Measurements from ENCODE around the gene RNLS.

The RNLS gene

DNA sequence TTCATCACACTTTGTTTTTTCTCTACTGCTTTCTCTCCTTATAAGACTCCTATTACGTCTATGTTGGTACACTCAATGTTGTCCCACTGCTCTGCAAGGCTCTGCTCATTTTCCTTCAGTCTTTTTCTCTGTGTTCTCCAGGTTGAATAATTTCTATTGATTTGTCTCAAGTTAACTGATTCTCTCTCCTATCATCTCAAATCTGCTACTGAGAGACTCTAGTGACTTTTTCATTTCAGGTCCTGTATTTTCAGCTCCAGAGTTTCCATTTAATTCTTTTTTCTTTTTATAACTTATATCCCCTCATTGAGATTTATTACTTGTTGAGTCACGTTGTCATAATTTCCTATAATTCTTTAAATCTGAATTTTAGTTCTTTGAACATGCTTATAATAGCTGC lies 100.9 kb downstream of the RNLS start:
- no peak for DNase-seq (ENCODE audit: low read depth in 1 of 2, low spot score in 1 of 2)

DNA sequence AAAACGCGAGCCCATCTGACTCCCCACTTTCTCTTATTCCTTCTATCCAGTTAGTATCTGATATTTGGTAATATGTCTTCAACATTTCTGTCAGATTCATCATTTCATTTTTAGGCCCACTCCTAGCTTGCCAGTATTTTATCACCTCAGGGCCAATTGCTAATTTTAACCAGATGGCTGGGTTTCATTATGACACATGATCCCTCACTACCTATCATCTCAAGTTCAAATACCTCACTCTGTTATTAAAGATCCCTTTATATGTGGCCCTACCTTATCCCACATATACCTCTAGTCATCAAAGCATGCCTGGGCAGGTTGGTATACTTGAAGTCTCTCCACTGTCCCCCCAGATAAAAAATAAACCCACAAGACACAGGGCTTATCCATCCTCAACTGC lies 104.9 kb downstream of the RNLS start:
- no peak for DNase-seq (ENCODE audit: low read depth in 1 of 2, low spot score in 1 of 2)

DNA sequence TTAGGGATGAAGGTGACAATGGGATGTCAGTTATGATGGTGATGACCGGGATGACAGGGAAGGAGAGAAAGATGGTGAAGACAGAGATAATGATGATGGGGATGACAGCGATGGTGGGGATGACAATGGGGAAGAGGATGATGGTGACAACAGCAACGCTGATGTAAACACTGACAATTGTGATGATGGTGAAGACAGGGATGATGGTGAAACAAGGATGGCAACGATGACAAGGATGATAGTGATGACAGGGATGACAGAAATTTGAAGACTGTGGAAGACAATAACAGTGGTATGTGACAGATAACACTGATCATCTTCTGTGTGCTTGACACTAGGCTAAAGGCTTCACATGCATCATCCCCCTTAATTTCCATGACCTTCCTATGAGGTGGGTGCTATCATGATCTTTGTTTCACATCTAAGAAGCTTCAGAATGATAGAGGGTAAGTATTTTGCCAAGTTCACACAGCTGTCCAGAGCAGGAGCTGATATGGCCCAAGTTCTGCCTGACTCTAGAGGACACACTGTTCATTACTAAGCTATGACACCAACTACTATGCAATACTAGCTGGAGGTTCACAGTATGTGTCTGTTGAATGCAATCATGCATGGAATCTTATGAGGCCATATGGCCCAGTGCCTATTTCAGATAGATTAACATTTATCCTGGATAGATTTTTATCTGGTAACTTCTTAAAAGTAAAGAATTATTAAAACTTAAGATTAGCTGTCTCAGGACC lies 105.6 kb downstream of the RNLS start:
- DNase-seq (ENCODE audit: low read depth in 1 of 2, low spot score in 1 of 2): no peak

DNA sequence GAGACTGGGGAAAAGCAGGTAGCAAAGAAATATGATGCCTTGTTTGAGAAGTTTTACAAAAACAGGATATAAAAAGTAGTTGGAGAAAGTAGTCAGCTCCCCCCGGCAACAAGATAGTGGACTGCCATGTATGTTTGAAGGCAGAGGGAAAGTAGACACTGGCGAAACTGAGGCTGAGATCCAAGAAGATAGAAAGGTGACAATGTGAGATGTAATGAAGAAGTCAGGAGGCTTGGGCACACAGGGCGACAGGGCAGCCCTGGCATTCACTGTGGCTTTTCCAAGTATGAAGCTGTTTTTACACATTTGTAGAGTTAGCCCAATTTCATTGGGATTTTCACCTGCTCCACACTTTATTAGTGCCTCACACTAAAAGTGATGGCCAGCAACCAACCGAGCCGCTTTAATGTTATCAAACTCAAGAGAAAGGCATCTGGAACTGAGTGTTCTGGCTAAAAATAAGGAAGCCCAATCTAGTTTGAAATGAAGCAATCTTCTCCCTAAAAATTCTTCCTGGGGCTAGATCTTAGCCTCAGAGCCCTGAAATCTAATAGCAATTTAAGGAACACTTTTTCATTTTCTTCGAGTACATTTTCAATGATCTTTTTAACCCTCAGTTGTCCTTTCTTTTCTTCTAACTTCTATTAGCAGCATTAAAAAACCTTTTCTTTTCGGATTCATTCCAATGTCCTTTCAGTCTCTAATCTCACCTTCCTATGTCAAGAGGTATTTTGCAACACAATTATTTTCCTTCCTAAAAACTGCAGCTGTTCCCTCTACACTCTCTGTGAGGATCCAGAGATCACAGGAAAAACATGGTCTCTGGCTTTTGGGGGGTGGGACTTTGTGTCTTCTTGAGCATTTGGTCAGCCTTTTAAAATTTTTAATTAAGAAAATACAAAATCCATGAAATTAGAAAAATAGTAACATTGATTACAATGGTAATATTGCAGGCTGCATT lies 108.0 kb downstream of the RNLS start:
- DNase-seq (ENCODE audit: low read depth in 1 of 2, low spot score in 1 of 2): no peak

DNA sequence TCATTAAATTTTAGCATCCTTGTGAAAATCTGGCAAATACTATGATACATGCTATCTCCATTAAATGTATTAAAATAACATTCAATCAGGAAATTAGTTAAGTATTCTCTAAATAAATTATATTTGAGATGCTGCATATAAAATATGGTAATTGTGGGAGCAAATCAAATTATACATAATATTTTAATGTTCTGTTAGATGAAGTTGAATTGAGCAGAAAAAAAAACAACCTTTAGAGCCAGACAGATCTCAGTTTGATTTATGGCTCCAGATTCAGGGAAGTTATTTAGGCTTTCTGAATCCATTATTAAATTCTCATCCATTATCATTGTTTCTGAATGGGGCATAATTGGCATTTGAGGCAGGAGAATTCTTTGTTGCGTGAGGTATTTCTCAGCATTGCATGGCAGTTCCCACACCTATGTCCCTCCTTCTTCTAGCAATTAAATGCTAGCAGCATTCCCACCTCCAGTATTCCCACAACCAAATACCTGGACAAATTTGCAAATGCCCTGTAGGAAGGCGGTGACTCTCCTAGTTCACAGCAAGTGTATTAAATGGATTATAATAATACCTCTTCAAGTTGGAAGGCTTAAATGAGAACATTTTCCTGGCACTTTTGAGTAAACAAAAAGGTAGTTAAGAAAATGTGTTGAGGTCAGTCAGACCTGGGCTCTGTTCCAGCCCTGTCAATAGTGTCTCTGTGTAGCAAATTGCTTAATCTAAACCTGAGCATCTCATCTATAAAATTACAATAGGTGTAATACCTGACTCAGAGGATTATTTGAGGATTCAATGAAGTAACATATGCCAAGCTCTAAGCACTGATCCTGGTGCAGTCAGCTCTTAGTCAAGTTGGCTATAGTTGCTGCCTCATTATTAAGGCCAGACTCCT lies 108.9 kb downstream of the RNLS start:
- no peak for DNase-seq (ENCODE audit: low read depth in 1 of 2, low spot score in 1 of 2)

DNA sequence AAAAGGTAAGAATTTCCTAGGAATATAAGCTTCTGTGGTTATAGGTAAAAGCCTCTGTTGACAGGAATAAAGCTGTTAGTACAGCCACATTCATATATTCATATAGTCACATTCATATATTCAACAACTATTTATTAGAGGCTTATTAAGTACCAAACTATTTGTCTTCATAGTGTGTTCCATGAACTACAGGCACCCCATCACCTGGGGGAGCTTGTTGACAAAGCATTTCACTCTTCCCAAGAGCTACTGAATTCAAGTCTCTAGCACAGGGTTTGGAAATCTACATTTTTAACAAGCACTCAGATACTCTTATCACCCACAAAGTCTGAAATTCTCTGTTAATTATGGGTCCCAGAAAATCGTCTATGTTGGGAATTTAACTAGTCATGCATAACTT lies 110.6 kb downstream of the RNLS start:
- no peak for DNase-seq (ENCODE audit: low read depth in 1 of 2, low spot score in 1 of 2)

DNA sequence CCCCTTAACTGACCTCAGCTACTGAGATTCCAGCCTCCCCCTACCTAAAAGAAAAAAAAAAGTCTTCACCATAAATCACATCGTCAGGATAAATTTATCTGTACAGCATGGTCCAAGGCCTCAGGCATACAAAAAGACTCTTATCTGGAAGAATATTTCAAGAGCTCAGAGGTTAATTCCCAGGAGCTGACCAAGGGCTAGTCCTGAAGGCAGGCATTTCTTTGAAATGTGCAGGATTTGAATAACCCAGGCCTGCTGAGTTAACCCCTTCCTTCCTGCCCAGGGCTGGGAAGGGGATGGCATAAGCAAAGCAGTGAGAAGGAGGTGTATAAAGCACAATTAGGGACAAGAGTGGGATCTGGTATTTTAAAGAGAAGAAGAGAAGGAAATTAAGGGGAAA lies 111.2 kb downstream of the RNLS start:
- DNase-seq (ENCODE audit: low read depth in 1 of 2, low spot score in 1 of 2): no peak

DNA sequence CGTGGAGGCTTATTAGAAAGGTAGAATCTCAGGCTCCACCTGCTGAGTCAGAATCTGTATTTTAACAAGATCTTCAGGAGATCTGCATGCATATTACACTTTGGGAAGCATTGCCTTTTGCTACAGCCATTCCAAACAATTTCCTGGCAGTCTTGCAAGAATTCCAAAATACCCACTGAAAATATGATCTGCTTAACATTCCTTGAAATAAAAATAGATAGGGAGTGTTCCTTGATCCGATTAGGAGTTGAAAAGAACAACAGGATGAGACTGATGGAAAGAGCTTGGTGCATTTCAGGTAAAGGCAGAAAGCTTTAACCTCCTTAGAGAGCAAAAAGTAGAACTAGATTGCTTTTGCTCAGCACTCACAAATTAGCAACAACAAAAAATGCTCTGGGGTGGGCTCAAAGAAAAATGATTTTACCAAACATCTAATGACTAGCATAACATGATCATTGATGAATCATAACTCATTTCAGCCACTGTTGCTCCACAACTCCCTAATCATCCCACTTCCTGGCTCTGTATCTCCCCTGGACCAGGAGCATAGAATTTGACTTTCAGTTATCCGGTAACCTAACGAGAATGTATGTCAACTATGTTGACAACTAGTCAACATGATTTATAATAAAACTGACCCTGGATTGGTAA lies 115.2 kb downstream of the RNLS start:
- DNase-seq (ENCODE audit: low read depth in 1 of 2, low spot score in 1 of 2): no peak

DNA sequence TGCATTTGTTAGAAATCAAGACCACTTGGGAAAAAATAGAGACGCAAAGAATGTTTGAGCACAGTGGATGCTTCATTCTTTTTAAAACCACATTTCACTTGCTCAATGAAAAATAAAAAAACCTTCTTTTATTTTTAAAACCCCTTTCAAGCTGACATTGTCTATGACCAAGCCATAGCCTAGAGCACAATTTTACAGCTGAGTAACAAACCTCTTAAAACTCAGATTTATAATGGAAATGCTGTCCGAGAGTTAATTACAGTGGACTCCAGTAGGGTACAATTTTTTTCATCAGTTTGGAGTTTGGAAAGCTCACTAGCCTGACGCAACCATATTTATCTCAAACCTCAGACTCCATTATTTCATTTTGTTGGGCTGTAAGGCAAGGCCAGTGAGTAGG lies 116.3 kb downstream of the RNLS start:
- DNase-seq (ENCODE audit: low read depth in 1 of 2, low spot score in 1 of 2): no peak

DNA sequence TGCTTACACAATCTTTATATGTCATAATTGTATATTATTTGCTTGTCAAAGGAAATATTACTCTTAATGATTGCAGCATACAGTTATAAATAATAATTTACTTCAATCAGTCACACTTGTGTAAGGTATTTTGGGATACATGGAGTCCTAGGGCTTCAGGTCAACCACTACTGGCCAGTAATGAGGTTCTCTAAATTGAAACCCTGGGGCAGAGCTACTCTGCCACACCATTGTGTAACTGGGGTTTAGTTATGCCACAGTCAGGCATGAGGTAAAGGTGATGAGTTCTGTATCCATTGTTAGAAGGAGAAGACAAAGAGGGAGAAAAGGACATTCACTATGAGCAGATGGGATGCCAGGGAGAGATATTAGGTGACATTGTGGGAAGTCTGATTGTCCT lies 117.4 kb downstream of the RNLS start:
- DNase-seq (ENCODE audit: low read depth in 1 of 2, low spot score in 1 of 2): no peak

DNA sequence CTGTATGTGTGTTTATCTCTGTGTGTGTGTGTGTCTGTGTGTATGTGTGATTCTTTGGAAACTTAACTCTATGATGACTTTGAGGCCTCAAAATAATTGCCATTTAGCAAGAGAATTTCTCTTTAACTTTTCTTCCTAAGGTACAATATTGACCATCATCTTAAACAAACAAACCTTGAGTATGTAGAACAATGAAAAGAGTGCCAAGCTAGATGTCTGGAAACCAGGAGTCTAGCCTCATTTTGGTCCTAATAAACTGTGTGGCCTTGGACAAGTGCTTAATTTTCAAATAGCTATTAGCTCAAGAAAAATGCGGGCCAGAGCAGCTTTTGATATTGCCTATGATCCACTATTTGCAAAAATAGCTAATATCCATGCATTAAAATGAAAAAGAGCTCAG lies 119.3 kb downstream of the RNLS start:
- DNase-seq (ENCODE audit: low read depth in 1 of 2, low spot score in 1 of 2): no peak

DNA sequence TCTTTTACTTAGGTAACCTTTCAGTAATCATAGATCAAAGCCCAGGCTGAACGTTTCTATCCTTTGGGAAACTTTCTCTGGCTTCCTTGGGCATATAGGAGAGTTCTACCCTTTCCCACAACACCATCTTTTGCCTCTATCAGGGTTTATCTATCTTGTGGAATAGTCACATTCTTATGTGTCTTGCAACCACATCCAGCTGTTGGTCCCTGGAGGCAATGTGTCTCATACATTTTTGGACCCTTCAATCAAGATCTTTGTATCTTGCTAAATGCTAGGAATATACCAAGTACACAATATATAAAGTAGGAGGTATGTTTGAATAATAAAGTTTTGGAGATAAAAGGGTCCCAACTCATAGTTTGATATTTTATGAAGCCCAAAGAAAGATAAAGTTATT lies 121.7 kb downstream of the RNLS start:
- DNase-seq (ENCODE audit: low read depth in 1 of 2, low spot score in 1 of 2): no peak

DNA sequence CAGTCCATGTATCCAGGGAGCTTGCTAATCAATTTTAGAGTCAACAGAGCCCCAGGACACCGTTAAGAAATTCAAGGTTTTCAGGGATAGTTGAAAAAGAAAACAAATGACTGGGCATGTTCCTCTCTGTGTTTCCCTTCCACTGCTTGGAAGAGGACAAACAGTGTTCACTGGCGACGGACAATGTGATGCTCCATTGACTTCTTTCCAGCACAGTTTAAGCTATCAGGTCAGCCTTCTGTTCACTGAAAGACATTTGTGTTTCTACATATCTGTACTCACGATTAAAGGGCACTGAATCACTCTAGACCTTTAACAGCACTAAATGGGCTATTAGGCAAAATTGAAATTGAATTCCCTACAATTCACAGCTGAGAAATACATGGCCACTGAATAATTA lies 123.6 kb downstream of the RNLS start:
- DNase-seq (ENCODE audit: low read depth in 1 of 2, low spot score in 1 of 2): no peak

DNA sequence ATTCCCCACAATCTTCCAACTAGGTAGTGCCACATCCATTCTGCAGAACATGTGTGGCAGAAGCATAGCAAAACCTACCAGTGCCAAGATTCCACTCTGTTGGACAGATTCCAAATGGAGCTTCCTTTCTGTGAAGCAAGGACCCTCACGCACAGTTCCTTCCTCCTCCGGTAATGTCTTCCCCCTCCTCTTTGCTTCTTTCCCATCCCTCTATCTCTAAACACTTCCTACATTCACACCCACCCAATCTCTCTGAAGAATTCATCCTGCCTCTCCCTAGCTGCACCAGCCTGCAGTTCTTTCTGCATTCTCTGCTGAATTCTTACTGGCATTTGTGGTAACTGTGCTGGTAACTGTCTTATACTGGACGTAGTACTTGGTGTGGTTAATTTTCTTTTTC lies 124.9 kb downstream of the RNLS start:
- DNase-seq (ENCODE audit: low read depth in 1 of 2, low spot score in 1 of 2): no peak

DNA sequence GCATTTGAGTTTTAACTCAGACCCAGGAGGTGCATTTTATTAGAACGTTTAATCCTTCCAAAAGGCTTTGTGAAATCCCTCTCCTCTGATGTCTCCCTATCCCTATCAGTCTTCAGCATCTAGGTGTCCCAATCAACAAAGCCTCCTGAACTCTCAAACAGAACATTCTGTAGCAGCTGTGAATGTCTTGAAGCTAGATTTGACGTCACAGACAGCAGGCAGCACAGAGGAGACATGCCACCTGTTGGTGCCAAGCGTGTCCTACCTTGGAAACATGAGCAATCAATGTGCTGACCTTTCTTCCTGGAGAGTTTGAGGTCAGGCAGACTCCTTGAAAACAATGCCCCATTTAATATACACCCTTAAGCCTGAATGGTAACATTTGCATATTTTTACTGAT lies 125.5 kb downstream of the RNLS start:
- no peak for DNase-seq (ENCODE audit: low read depth in 1 of 2, low spot score in 1 of 2)

DNA sequence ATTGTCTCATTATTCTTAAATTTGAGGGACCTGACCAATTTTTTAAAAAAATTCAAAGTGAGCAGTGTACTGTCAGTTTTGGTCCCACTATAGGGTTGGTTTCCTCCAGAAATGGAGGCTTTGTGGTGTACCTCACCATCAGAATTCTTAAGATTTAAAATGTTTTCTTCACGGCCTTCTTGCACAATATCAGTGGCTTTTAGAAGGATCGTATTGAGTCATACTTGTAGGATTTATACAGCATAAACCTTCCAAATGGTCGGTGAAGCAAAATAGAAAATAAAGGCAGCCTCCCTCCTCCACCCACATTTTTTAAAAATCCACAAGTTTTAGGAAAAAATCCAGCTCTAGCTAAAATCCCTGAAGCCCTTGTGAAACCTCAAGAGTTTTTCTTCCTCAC lies 126.4 kb downstream of the RNLS start:
- no peak for DNase-seq (ENCODE audit: low read depth in 1 of 2, low spot score in 1 of 2)

DNA sequence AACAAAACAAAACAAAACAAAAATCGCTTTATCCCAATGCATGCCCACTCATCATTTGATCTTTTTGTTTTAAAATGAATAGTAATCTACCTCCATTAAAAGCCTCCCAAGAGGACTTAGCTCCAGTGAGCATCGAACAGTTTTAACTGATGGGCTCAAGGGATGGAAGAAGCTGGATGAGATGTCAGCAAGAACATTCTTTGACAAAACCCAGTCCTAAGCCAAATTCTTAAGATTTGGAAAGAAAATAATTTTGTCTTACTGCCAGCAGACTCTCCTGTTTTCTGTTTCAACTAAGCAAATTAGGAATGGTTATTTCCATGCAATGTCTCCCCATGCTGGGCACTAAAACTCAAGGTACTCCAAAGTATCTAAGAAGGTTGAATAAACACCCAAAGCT lies 127.3 kb downstream of the RNLS start:
- no peak for DNase-seq (ENCODE audit: low read depth in 1 of 2, low spot score in 1 of 2)

DNA sequence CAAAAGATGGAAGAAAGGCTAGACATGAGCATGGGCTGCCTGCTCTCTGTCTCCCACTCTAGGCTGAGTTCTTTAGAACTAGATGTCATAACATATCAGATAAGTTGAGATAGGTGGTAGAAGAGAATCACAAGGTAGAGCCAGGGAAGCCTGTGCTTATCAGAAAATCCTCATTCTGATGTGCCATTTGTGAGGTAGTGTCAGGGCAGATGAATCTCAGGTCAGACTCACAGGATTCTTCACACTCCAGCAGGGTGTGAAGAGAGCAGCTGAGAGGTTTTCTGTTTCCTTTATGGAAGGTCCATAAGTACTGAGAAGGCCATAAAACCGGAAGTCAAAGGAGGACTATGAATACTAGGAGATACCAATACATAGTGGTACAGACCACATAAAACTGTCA lies 132.9 kb downstream of the RNLS start:
- DNase-seq (ENCODE audit: low read depth in 1 of 2, low spot score in 1 of 2): no peak

DNA sequence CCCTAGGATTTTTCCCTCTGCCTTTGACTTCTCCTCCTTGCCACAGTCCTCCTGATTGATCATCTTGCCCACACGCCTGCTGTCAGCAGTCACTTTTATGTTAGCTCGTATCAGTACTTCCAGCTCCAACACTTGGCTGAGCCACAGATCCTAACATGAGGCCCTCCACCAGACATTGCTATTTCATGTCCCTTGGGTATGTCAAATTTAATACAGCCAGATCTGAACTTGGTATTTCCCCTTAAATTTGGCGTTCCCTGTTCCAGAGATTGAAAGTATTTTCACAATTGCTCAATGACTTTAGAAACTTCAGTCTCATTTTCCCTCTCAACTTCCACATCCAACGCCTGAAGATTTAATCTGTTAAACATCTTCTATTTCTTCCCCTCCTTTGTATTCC lies 140.4 kb downstream of the RNLS start:
- DNase-seq (ENCODE audit: low read depth in 1 of 2, low spot score in 1 of 2): no peak

DNA sequence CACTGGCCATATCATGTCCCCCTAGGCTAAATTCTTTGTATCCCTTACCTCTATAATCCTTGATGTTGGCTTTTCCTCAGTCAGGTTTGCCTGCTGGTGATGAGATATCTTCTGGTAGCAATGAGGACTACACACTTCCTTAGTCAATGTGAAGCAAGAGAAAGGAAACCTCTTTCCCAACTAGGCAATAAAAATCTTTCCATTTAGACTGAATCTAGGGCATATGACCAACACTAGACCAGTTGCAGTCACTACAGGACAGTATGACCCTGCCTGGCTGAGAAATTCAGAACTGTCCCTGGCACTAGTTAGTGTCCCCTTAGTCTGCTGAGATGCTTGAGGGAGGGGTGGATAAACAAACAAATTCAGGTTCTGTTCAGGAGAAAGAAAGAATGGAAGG lies 142.6 kb downstream of the RNLS start:
- DNase-seq (ENCODE audit: low read depth in 1 of 2, low spot score in 1 of 2): no peak

DNA sequence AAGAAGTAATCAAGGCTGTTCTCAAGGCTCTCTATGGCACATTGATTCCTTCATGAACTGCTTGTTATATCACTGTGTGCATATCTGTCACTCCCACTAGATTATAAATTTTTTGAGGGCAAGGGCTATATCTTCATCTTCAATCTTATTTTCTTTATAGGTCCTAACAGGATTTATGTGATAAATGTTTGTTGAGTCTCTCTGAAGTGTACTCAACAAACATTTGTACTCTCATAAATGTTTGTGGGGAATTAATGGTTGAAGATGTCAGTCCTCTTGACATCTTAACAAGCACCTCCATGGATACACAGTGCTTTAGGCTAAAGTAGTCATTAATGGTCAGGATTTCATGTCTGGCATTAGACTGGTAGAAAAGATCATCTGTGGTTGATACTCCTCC lies 143.2 kb downstream of the RNLS start:
- DNase-seq (ENCODE audit: low read depth in 1 of 2, low spot score in 1 of 2): no peak
